ENCODE results near the gene PTBP1. TPM values are rescaled to one million over a fixed set of nuclear protein-coding genes. Genes with fewer than 3 reads are reported as not detected.

PTBP1 gene
- total and polyA plus RNA-seq, 2 of the 13 experiments (the other 11 are each of a cell fraction or from before 2014, with no cell fraction given) = 195 to 288 TPM

GRCh38 chr19:797528-798414 is 519 bp downstream of the PTBP1 start (continued):
- TF ChIP-seq, protein P1, sequence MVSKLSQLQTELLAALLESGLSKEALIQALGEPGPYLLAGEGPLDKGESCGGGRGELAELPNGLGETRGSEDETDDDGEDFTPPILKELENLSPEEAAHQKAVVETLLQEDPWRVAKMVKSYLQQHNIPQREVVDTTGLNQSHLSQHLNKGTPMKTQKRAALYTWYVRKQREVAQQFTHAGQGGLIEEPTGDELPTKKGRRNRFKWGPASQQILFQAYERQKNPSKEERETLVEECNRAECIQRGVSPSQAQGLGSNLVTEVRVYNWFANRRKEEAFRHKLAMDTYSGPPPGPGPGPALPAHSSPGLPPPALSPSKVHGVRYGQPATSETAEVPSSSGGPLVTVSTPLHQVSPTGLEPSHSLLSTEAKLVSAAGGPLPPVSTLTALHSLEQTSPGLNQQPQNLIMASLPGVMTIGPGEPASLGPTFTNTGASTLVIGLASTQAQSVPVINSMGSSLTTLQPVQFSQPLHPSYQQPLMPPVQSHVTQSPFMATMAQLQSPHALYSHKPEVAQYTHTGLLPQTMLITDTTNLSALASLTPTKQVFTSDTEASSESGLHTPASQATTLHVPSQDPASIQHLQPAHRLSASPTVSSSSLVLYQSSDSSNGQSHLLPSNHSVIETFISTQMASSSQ (IDR thresholded peaks at IDR 0.05; ENCODE audit: low read depth) = no peak
- TF ChIP-seq, protein P1 (CRISPR knock-in tag; IDR thresholded peaks at IDR 0.05; ENCODE audit: borderline replicate concordance) = no peak
- TF ChIP-seq KAT7 (CRISPR knock-in tag; IDR thresholded peaks at IDR 0.05; ENCODE audit: borderline replicate concordance) (no peak), ZNF235 (CRISPR knock-in tag; IDR thresholded peaks at IDR 0.05; ENCODE audit: borderline replicate concordance) (no peak), MAZ (IDR thresholded peaks at IDR 0.05; ENCODE audit: borderline replicate concordance, low read depth, low read length) (no peak; the same call in 1 of the 2 replicates), MAZ (CRISPR knock-in tag; IDR thresholded peaks at IDR 0.05; ENCODE audit: low read depth) (peak; percentile 91), ZEB1 (IDR thresholded peaks at IDR 0.05; ENCODE audit: insufficient replicate concordance, low read depth) (no peak), TARDBP (CRISPR knock-in tag; IDR thresholded peaks at IDR 0.05) (no peak), ZNF264 (CRISPR knock-in tag; IDR thresholded peaks at IDR 0.05) (no peak), ZIK1 (CRISPR knock-in tag; IDR thresholded peaks at IDR 0.05; ENCODE audit: borderline replicate concordance, low read depth) (no peak), ZNF253 (CRISPR knock-in tag; IDR thresholded peaks at IDR 0.05; ENCODE audit: borderline replicate concordance) (no peak), KLF16 (CRISPR knock-in tag; IDR thresholded peaks at IDR 0.05) (no peak), PATZ1 (CRISPR knock-in tag; IDR thresholded peaks at IDR 0.05) (no peak), PPARG (CRISPR knock-in tag; conservative IDR thresholded peaks at IDR 0.05) (no peak), ZNF780A (CRISPR knock-in tag; IDR thresholded peaks at IDR 0.05) (no peak), HNRNPH1 (optimal IDR thresholded peaks at IDR 0.05; ENCODE audit: low read depth, low read length) (no peak)
- TF ChIP-seq, protein P2, sequence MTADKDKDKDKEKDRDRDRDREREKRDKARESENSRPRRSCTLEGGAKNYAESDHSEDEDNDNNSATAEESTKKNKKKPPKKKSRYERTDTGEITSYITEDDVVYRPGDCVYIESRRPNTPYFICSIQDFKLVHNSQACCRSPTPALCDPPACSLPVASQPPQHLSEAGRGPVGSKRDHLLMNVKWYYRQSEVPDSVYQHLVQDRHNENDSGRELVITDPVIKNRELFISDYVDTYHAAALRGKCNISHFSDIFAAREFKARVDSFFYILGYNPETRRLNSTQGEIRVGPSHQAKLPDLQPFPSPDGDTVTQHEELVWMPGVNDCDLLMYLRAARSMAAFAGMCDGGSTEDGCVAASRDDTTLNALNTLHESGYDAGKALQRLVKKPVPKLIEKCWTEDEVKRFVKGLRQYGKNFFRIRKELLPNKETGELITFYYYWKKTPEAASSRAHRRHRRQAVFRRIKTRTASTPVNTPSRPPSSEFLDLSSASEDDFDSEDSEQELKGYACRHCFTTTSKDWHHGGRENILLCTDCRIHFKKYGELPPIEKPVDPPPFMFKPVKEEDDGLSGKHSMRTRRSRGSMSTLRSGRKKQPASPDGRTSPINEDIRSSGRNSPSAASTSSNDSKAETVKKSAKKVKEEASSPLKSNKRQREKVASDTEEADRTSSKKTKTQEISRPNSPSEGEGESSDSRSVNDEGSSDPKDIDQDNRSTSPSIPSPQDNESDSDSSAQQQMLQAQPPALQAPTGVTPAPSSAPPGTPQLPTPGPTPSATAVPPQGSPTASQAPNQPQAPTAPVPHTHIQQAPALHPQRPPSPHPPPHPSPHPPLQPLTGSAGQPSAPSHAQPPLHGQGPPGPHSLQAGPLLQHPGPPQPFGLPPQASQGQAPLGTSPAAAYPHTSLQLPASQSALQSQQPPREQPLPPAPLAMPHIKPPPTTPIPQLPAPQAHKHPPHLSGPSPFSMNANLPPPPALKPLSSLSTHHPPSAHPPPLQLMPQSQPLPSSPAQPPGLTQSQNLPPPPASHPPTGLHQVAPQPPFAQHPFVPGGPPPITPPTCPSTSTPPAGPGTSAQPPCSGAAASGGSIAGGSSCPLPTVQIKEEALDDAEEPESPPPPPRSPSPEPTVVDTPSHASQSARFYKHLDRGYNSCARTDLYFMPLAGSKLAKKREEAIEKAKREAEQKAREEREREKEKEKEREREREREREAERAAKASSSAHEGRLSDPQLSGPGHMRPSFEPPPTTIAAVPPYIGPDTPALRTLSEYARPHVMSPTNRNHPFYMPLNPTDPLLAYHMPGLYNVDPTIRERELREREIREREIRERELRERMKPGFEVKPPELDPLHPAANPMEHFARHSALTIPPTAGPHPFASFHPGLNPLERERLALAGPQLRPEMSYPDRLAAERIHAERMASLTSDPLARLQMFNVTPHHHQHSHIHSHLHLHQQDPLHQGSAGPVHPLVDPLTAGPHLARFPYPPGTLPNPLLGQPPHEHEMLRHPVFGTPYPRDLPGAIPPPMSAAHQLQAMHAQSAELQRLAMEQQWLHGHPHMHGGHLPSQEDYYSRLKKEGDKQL (CRISPR knock-in tag; IDR thresholded peaks at IDR 0.05; ENCODE audit: low read depth) = no peak
